Neural crest cell (in vitro differentiated cells): ENCODE results near the gene UMOD. TPM values are rescaled to one million over a fixed set of nuclear protein-coding genes. Genes with fewer than 3 reads are reported as not detected.

Experiments used
- DNase-seq: peaks from one replicate; pipeline ENCODE4 v3.0.0; 2021; ENCODE audit warnings: low read depth, mixed read lengths, low spot score
- H3K27ac Mint-ChIP-seq: one replicate; pipeline ENCODE4 v1.8.0; 2021; ENCODE audit warnings: mild to moderate bottlenecking, mixed read lengths; ENCODE audit not compliant: unreplicated experiment
- H3K27me3 Mint-ChIP-seq: 2 replicates; pipeline ENCODE4 v1.8.0; 2021; ENCODE audit warnings: low read depth, mild to moderate bottlenecking, mixed read lengths
- H3K36me3 Mint-ChIP-seq: 2 replicates; pipeline ENCODE4 v1.8.0; 2021; ENCODE audit warnings: low read depth, mild to moderate bottlenecking, mixed read lengths
- H3K4me1 Mint-ChIP-seq: 2 replicates; pipeline ENCODE4 v1.8.0; 2021; ENCODE audit warnings: mixed read lengths
- H3K4me3 Mint-ChIP-seq: one replicate; pipeline ENCODE4 v1.8.0; 2021; ENCODE audit warnings: mild to moderate bottlenecking, mixed read lengths
- H3K9me3 Mint-ChIP-seq: 2 replicates; pipeline ENCODE4 v1.8.0; 2021; ENCODE audit warnings: mixed read lengths
- total RNA-seq: library from RNA; stranded (reverse); gene quantifications from 2 replicates; pipeline ENCODE4 v1.2.1, GENCODE V29; 2021
- TF ChIP-seq, protein P1 (sequence below): fragments of 200-600 bp; sonication (generic); conservative IDR thresholded peaks from 2 replicates; pipeline ENCODE4 v1.5.0; 2021; ENCODE audit warnings: antibody characterized with exemption, mild to moderate bottlenecking

Gene UMOD
- total RNA-seq, 1 donor from 2014 or later, result not detected

DNA sequence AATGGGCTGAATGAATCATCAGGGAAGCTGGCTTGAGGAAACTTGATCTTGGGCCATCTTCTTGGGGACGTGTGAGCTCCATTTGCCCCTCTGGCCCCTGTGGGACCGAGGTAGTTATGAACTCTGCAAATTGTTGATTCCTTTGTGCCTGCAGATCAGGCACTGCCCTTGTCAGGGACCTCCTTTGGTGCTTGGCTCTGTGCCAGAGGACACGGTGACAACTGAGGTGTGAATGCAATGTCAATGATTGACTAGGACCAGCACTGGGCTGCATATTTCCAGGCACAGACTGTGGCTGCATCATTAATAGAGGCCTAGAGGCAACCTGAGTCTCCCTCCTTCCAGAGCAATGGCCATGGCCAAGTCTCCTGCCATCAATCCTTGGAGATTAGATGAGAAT lies 28.3 kb upstream of the UMOD start:
- TF ChIP-seq, protein P1, sequence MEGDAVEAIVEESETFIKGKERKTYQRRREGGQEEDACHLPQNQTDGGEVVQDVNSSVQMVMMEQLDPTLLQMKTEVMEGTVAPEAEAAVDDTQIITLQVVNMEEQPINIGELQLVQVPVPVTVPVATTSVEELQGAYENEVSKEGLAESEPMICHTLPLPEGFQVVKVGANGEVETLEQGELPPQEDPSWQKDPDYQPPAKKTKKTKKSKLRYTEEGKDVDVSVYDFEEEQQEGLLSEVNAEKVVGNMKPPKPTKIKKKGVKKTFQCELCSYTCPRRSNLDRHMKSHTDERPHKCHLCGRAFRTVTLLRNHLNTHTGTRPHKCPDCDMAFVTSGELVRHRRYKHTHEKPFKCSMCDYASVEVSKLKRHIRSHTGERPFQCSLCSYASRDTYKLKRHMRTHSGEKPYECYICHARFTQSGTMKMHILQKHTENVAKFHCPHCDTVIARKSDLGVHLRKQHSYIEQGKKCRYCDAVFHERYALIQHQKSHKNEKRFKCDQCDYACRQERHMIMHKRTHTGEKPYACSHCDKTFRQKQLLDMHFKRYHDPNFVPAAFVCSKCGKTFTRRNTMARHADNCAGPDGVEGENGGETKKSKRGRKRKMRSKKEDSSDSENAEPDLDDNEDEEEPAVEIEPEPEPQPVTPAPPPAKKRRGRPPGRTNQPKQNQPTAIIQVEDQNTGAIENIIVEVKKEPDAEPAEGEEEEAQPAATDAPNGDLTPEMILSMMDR, result no peak
- H3K27ac Mint-ChIP-seq, result no peak overlapping the region
- peaks cover 22% of the 10 kb centered on the region for H3K4me1 Mint-ChIP-seq
- peaks cover 21% of the 10 kb centered on the region for H3K27me3 Mint-ChIP-seq
- no peaks in the 10 kb centered on the region for H3K9me3 Mint-ChIP-seq
- no peak overlapping the region for H3K4me3 Mint-ChIP-seq
- H3K36me3 Mint-ChIP-seq, result no peaks in the 10 kb centered on the region
- no peak for DNase-seq

DNA sequence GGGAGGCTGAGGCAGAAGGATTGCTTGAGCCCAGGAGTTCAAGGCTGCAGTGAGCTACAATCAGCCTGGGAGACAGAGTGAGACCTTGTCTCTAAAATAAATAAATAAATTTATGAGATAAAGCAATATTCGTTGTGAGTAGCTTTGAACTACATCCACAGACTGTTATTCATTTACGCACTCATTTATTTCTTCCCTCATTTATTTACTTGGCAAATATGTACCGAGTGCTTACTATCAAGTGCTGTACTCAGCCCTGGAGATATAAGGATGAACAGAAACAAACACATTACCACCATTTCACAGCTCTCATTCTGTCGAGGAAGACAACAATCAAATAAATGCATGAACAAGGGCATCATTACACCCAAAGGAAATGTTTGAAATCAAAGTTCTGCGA lies 24.7 kb upstream of the UMOD start:
- Mint-ChIP-seq H3K9me3 (no peaks in the 10 kb centered on the region), H3K4me1 (no peaks in the 10 kb centered on the region), H3K27ac (no peak overlapping the region), H3K27me3 (peaks cover 30% of the 10 kb centered on the region), H3K36me3 (no peaks in the 10 kb centered on the region), H3K4me3 (no peak overlapping the region)
- no peak for DNase-seq
- TF ChIP-seq, protein P1, result no peak

DNA sequence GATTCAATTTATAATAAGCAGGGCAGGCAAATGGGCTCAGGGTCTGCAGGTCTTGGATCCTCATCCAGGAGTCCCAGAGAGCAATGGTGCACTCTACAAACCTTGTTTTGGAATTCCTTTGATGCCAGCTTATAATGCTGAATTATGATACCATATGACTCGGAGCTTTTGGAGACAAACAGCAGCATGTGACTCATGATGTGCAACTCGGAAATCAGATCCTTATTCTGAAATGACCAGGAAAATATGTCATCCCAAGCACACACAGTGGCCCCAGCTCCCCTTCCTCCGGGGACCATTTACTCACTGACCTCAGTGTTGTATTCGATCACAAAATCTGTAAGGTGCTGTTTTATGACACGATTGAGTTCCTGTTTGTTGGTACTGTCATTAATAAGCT lies 20.2 kb upstream of the UMOD start:
- Mint-ChIP-seq H3K9me3 (no peaks in the 10 kb centered on the region), H3K27ac (no peak overlapping the region), H3K4me1 (peaks cover 4% of the 10 kb centered on the region), H3K4me3 (no peak overlapping the region), H3K27me3 (peaks cover 31% of the 10 kb centered on the region), H3K36me3 (no peaks in the 10 kb centered on the region)
- TF ChIP-seq, protein P1, result no peak
- no peak for DNase-seq

DNA sequence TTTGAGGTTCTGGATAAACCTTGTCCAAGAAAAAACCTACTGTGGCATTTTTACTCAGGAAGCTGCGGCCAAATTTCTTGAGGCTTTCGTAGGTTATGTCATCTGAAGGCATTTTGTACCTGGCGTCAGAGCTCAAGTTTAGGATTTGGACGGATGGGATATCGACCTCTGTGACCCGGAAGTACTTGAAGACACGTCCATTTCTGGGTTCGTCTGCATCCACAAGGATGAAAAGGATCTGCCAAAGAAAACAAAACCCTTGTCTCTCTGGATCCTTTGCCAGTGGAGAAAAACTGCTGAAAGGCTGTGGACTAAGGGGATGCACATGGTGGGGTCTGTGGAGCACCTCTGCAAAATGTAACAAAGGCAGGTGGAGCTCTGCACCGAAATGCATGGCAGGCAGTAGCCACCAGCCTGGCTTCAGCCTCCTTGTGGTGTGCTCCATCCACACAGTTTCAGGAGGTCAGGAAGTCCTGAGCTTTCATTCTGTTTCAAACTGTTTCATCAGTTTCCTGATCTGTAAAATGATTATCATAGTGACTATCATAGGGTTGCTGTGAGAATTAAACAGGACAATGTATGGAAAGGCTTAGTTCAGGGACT lies 17.0 kb upstream of the UMOD start:
- H3K27me3 Mint-ChIP-seq, result peaks cover 38% of the 10 kb centered on the region

GRCh38 chr16:20364051-20364450 lies 11.5 kb upstream of the UMOD start:
- TF ChIP-seq, protein P1, result no peak
- Mint-ChIP-seq H3K27ac (no peak overlapping the region), H3K9me3 (no peaks in the 10 kb centered on the region), H3K4me1 (no peaks in the 10 kb centered on the region), H3K36me3 (no peaks in the 10 kb centered on the region), H3K27me3 (peaks cover 66% of the 10 kb centered on the region), H3K4me3 (no peak overlapping the region)
- no peak for DNase-seq

More for the DNA sequence above, 17.0 kb upstream of the UMOD start:
- H3K36me3 Mint-ChIP-seq, result no peaks in the 10 kb centered on the region
- DNase-seq, result no peak
- TF ChIP-seq, protein P1, result no peak
- peaks cover 4% of the 10 kb centered on the region for H3K4me1 Mint-ChIP-seq
- no peak overlapping the region for H3K4me3 Mint-ChIP-seq
- no peaks in the 10 kb centered on the region for H3K9me3 Mint-ChIP-seq
- no peak overlapping the region for H3K27ac Mint-ChIP-seq
